NB4 (cell line): Measurements from ENCODE around the gene SERP2.

Experiments
- DNase-seq: peaks from one replicate; pipeline ENCODE4 v3.0.0; 2010; ENCODE audit warnings: low read depth
- H3K4me3 ChIP-seq: one replicate; pipeline ENCODE4 v1.5.1; 2011; ENCODE audit warnings: mild to moderate bottlenecking, low read depth, low read length, moderate library complexity
- MAX ChIP-seq: IDR thresholded peaks from 2 replicates; pipeline ENCODE4 v1.6.1; 2011; ENCODE audit warnings: low read depth, low read length
- MYC ChIP-seq: IDR thresholded peaks from 2 replicates; pipeline ENCODE4 v1.6.1; 2011; ENCODE audit warnings: low read depth, low read length
- POLR2A ChIP-seq: IDR thresholded peaks from 2 replicates; pipeline ENCODE4 v1.6.1; 2011; ENCODE audit warnings: mild to moderate bottlenecking; ENCODE audit not compliant: insufficient read length; ENCODE audit errors: extremely low read depth
- TF ChIP-seq, protein P1 (sequence below): IDR thresholded peaks from one replicate; pipeline ENCODE4 v1.5.1; 2012; ENCODE audit warnings: low read depth, low read length

Gene SERP2

DNA sequence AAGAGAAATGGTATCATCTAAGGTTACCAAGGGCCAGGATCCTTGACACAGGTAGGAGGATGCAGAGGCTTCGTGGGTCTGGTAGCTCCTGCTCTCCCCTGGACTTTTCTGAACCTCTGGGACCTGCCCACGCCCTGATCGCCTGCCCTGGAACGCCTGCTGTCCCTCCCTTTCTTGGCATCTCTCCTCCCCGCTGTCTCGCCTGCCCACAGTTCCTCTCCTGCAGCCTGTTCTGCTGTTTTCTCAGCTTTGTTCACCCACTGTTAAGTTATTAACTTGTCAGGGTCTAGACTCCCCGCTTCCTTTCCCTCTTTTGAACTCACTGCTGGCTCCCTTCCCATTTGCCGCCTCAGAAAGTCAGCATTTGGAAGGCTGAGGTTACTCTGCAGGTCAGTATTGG, 19.8 kb downstream of the SERP2 start:
- no peak for DNase-seq
- TF ChIP-seq MYC: no peak
- TF ChIP-seq MAX: no peak
- no peak for TF ChIP-seq POLR2A
- TF ChIP-seq, protein P1, sequence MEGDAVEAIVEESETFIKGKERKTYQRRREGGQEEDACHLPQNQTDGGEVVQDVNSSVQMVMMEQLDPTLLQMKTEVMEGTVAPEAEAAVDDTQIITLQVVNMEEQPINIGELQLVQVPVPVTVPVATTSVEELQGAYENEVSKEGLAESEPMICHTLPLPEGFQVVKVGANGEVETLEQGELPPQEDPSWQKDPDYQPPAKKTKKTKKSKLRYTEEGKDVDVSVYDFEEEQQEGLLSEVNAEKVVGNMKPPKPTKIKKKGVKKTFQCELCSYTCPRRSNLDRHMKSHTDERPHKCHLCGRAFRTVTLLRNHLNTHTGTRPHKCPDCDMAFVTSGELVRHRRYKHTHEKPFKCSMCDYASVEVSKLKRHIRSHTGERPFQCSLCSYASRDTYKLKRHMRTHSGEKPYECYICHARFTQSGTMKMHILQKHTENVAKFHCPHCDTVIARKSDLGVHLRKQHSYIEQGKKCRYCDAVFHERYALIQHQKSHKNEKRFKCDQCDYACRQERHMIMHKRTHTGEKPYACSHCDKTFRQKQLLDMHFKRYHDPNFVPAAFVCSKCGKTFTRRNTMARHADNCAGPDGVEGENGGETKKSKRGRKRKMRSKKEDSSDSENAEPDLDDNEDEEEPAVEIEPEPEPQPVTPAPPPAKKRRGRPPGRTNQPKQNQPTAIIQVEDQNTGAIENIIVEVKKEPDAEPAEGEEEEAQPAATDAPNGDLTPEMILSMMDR: no peak
- no peak overlapping the region for H3K4me3 ChIP-seq

- TF ChIP-seq POLR2A (no peak), MYC (no peak), MAX (no peak)
- TF ChIP-seq, protein P1: no peak
- no peak overlapping the region for H3K4me3 ChIP-seq
- DNase-seq: no peak
These were observed 21.0 kb downstream of the SERP2 start for GRCh38 chr13:44394658-44395057.

DNA sequence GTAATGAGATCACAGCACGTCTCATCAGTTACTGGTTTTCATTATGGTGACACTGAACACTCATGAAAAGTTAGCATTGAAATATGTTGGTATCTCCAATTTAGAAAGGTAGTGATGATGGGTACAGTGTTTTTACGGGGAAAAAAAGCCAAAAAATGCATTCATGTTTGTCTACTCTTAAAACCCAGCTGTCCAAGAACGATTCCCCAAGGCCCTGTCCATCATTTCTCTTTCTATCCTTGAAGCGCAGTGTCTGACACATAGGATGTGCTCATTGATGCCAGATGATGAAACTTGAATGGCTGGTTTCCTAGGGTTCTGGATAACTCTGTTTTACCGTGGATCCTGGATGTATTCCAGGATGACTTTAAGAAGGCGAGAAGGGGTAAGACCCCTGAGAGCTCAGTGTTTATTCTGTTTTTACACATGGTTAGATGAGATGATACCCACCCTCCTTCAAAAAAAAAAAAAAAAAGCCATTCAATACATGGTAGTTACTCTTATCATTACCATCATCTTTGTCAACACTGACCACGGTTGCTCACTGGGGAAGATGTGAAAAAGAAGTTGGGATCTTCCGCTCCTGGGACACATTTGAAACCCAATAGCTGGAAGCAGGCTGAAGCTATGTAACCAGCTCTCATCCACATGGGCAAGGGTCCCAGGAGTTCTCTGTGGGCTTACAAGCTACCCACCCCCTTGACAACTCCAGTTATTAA, 22.5 kb downstream of the SERP2 start:
- TF ChIP-seq MYC: no peak
- no peak for TF ChIP-seq POLR2A
- TF ChIP-seq, protein P1: no peak
- no peak for TF ChIP-seq MAX
- H3K4me3 ChIP-seq: no peak overlapping the region
- no peak for DNase-seq

- no peak overlapping the region for H3K4me3 ChIP-seq
- TF ChIP-seq POLR2A (no peak), MYC (no peak), MAX (no peak)
- TF ChIP-seq, protein P1: no peak
- DNase-seq: no peak
These were observed 23.3 kb downstream of the SERP2 start for GRCh38 chr13:44396701-44397580.

- DNase-seq: no peak
- H3K4me3 ChIP-seq: no peak overlapping the region
- TF ChIP-seq, protein P1: no peak
- no peak for TF ChIP-seq MAX
- TF ChIP-seq POLR2A: no peak
- no peak for TF ChIP-seq MYC
These were observed 24.2 kb downstream of the SERP2 start for GRCh38 chr13:44397766-44398223.
